Breast epithelium (tissue), 3 donors: ENCODE results near the gene FNDC1.

Experiments
- POLR2A ChIP-seq: fragments of 450-650 bp; IDR thresholded peaks from one replicate; pipeline ENCODE4 v1.6.1; 2016; ENCODE audit warnings: antibody characterized with exemption, mild to moderate bottlenecking, moderate library complexity
- POLR2AphosphoS5 ChIP-seq, 3 donors: sonication (generic); formaldehyde crosslinking; IDR thresholded peaks; one replicate each; pipeline ENCODE4 v1.6.1; 2017; ENCODE audit warnings: antibody characterized with exemption in 3 of 3
- TF ChIP-seq, protein P1 (sequence below), 3 donors: fragments of 450-650 bp; IDR thresholded peaks; one replicate each; pipeline ENCODE4 v1.5.1; 2016 to 2017; ENCODE audit warnings: antibody characterized with exemption in 3 of 3, mild to moderate bottlenecking in 3 of 3, moderate library complexity in 3 of 3

DNA sequence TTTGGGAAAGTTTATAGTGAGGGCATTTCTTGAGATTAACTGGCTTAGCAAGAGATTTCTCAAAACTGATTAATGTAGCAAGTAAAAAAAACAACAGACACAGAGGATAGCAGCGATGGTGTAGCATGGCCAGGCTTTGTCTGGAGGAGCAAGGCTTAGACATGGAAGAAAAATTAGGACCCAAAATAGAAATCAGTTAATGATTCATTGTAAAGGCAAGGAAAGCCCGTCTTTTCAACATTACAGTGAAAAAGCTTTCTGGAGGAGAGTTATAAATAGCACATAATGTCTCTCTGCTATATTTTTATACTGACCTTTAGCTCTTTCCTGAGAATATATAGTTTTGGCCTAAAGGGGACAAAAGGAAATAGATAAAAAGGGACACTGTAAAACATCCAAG is 45.1 kb downstream of the FNDC1 start:
- TF ChIP-seq, protein P1, sequence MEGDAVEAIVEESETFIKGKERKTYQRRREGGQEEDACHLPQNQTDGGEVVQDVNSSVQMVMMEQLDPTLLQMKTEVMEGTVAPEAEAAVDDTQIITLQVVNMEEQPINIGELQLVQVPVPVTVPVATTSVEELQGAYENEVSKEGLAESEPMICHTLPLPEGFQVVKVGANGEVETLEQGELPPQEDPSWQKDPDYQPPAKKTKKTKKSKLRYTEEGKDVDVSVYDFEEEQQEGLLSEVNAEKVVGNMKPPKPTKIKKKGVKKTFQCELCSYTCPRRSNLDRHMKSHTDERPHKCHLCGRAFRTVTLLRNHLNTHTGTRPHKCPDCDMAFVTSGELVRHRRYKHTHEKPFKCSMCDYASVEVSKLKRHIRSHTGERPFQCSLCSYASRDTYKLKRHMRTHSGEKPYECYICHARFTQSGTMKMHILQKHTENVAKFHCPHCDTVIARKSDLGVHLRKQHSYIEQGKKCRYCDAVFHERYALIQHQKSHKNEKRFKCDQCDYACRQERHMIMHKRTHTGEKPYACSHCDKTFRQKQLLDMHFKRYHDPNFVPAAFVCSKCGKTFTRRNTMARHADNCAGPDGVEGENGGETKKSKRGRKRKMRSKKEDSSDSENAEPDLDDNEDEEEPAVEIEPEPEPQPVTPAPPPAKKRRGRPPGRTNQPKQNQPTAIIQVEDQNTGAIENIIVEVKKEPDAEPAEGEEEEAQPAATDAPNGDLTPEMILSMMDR (IDR thresholded peaks at IDR 0.05): no peak
- TF ChIP-seq POLR2A (no peak), POLR2AphosphoS5 (IDR thresholded peaks at IDR 0.05) (no peak)
